OCI-LY1 (cell line): ENCODE data around the gene HOXB4.

ENCODE experiments used
- EZH2 ChIP-seq: fragments of 200-600 bp; sonication (generic), shearing (Covaris generic); IDR thresholded peaks from 2 replicates; pipeline ENCODE4 v1.8.0; 2017; ENCODE audit warnings: borderline replicate concordance, mixed run types, mild to moderate bottlenecking, antibody characterized with exemption, low read length, moderate library complexity, mixed read lengths
- TF ChIP-seq, protein P1 (sequence below): fragments of 200-600 bp; sonication (generic), shearing (Covaris generic); IDR thresholded peaks from 2 replicates; pipeline ENCODE4 v1.5.1; 2017; ENCODE audit warnings: mild to moderate bottlenecking, antibody characterized with exemption, low read length, moderate library complexity, mixed read lengths

DNA sequence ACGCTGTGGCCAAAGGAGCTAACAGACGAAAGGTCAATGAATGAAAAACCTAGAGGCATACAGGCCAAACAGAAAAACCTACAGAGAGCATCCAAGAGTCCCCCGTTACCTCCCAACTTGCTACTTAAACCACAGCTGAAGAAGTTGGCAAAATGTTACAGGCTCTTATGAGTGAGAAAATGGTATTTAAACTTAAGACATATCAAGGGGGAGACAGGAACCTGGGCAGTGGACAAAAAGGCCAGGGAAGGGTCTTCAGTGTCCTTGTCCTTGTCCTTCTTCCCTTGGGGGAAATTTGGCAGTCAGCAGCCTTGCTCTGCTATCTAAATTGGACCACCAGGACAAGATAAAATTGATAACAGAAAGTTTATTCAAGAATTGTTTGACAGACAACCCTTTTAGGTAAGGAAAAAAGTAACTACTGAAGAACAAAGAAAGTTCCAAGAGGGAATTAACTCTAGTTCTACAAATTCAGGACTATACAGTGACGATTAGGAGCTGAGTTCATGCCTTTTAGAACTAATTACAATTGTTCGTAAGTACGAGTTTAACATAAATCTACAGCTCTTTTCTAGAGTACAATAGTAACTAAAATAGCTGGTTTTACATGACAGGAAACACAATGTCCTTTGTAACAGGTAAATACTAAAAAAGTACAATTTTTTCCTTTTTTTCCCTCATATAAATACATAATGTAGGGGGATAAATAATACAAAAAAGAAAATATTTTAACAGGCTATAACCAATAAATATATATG, 29.4 kb downstream of the HOXB4 start:
- TF ChIP-seq, protein P1, sequence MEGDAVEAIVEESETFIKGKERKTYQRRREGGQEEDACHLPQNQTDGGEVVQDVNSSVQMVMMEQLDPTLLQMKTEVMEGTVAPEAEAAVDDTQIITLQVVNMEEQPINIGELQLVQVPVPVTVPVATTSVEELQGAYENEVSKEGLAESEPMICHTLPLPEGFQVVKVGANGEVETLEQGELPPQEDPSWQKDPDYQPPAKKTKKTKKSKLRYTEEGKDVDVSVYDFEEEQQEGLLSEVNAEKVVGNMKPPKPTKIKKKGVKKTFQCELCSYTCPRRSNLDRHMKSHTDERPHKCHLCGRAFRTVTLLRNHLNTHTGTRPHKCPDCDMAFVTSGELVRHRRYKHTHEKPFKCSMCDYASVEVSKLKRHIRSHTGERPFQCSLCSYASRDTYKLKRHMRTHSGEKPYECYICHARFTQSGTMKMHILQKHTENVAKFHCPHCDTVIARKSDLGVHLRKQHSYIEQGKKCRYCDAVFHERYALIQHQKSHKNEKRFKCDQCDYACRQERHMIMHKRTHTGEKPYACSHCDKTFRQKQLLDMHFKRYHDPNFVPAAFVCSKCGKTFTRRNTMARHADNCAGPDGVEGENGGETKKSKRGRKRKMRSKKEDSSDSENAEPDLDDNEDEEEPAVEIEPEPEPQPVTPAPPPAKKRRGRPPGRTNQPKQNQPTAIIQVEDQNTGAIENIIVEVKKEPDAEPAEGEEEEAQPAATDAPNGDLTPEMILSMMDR: no peak
- no peak for TF ChIP-seq EZH2
